IMR-90 (cell line): ENCODE data around the gene C5orf15. TPM values are rescaled to one million over a fixed set of nuclear protein-coding genes. Genes with fewer than 3 reads are reported as not detected.

Experiments used
- ATAC-seq: fragments of 200-7000 bp; cut with Tn5 transposase; 2 replicates; pipeline ENCODE4 v1.9.1; 2020; ENCODE audit warnings: low read depth, mild to moderate bottlenecking, moderate library complexity
- BruUV-seq: library from RNA; stranded (reverse); fragments of 400-500 nt; replicated peaks from 2 replicates; lab custom pipeline; 2021; lab: Mats Ljungman, UMichigan
- CTCF ChIA-PET: fragments of 300-600 bp; formaldehyde crosslinking; extraction: SDS; loops from one replicate; lab custom pipeline; 2021; ENCODE audit warnings: antibody characterized with exemption; lab: Yijun Ruan, JAX
- POLR2A ChIA-PET: fragments of 300-600 bp; sonication (Branson Sonifier 250); formaldehyde crosslinking; loops from one replicate; lab custom pipeline; 2022; ENCODE audit warnings: antibody characterized with exemption; ENCODE audit not compliant: unreplicated experiment; lab: Charles Lee
- DNase-seq: peaks from one replicate; pipeline ENCODE4 v3.0.0; 2013
- H2AFZ ChIP-seq: replicated peaks from 2 replicates; pipeline ENCODE3; 2013; ENCODE audit warnings: low read length, mild to moderate bottlenecking; ENCODE audit not compliant: poor library complexity
- H2AK5ac ChIP-seq: 2 replicates; pipeline ENCODE4 v1.6.1; 2013; ENCODE audit warnings: low read depth, low read length, inconsistent platforms
- H2AK9ac ChIP-seq: replicated peaks from 2 replicates; pipeline ENCODE3; 2013; ENCODE audit warnings: mild to moderate bottlenecking, low read depth, low read length, moderate library complexity; ENCODE audit not compliant: poor library complexity
- H2BK120ac ChIP-seq: 2 replicates; pipeline ENCODE4 v1.6.1; 2013; ENCODE audit warnings: low read depth, low read length, inconsistent platforms
- H2BK15ac ChIP-seq: 3 replicates; pipeline ENCODE4 v1.6.1; 2013; ENCODE audit warnings: low read depth, low read length, inconsistent platforms
- H2BK20ac ChIP-seq: 2 replicates; pipeline ENCODE4 v1.6.1; 2013; ENCODE audit warnings: low read depth, mild to moderate bottlenecking, inconsistent platforms, low read length, moderate library complexity
- H2BK5ac ChIP-seq: 2 replicates; pipeline ENCODE4 v1.6.1; 2013; ENCODE audit warnings: mild to moderate bottlenecking, low read depth, low read length, inconsistent platforms; ENCODE audit not compliant: poor library complexity, severe bottlenecking
- H3K14ac ChIP-seq: replicated peaks from 2 replicates; pipeline ENCODE4 v1.6.1; 2013; ENCODE audit warnings: low read depth, low read length, inconsistent platforms
- H3K18ac ChIP-seq: 2 replicates; pipeline ENCODE4 v1.6.1; 2013; ENCODE audit warnings: low read depth, low read length, control low read depth
- H3K23ac ChIP-seq: 2 replicates; pipeline ENCODE4 v1.6.1; 2013; ENCODE audit warnings: low read depth, low read length, inconsistent platforms
- H3K27ac ChIP-seq: 2 replicates; pipeline ENCODE4 v1.5.1; 2013; ENCODE audit warnings: mild to moderate bottlenecking, control low read depth, low read length; ENCODE audit not compliant: insufficient read depth
- H3K27me3 ChIP-seq: 2 replicates; pipeline ENCODE4 v1.6.1; 2013; ENCODE audit warnings: low read length; ENCODE audit not compliant: control insufficient read depth, insufficient read depth
- H3K36me3 ChIP-seq: 2 replicates; pipeline ENCODE4 v1.6.1; 2013; ENCODE audit warnings: low read length, mixed read lengths; ENCODE audit not compliant: control insufficient read depth, insufficient read depth
- H3K4ac ChIP-seq: 2 replicates; pipeline ENCODE4 v1.6.1; 2013; ENCODE audit warnings: low read depth, low read length, inconsistent platforms
- H3K4me1 ChIP-seq: 2 replicates; pipeline ENCODE4 v1.6.1; 2013; ENCODE audit warnings: low read length, mixed read lengths; ENCODE audit not compliant: control insufficient read depth, insufficient read depth
- H3K4me2 ChIP-seq: 2 replicates; pipeline ENCODE4 v1.6.1; 2013; ENCODE audit warnings: low read depth, mild to moderate bottlenecking, control low read depth, low read length, moderate library complexity
- H3K4me3 ChIP-seq: 2 replicates; pipeline ENCODE4 v1.5.1; 2013; ENCODE audit warnings: low read depth, mild to moderate bottlenecking, control low read depth, low read length, moderate library complexity; ENCODE audit not compliant: insufficient read depth
- H3K56ac ChIP-seq: 2 replicates; pipeline ENCODE4 v1.6.1; 2013; ENCODE audit warnings: low read length, inconsistent platforms; ENCODE audit not compliant: insufficient read depth; ENCODE audit errors: extremely low read depth
- H3K79me1 ChIP-seq, 2 experiments: 2 replicates each; pipeline ENCODE4 v1.6.1; 2013; ENCODE audit warnings: low read length in 2 of 2, inconsistent platforms in 1 of 2, low read depth in 1 of 2
- H3K9ac ChIP-seq: 2 replicates; pipeline ENCODE4 v1.6.1; 2013; ENCODE audit warnings: low read depth, low read length, control low read depth
- H3K9me1 ChIP-seq: 2 replicates; pipeline ENCODE4 v1.6.1; 2013; ENCODE audit warnings: low read length, inconsistent platforms; ENCODE audit not compliant: insufficient read depth
- H3K9me3 ChIP-seq: 2 replicates; pipeline ENCODE4 v1.6.1; 2013; ENCODE audit warnings: low read length; ENCODE audit not compliant: control insufficient read depth, insufficient read depth
- H4K20me1 ChIP-seq: 2 replicates; pipeline ENCODE4 v1.6.1; 2013; ENCODE audit warnings: low read length, inconsistent platforms; ENCODE audit not compliant: insufficient read depth
- H4K5ac ChIP-seq: 2 replicates; pipeline ENCODE4 v1.6.1; 2013; ENCODE audit warnings: mild to moderate bottlenecking, low read depth, low read length, control low read depth
- H4K8ac ChIP-seq, 2 experiments: 2 replicates each; pipeline ENCODE4 v1.6.1; 2013; ENCODE audit warnings: low read depth in 2 of 2, low read length in 2 of 2, control low read depth in 1 of 2, inconsistent platforms in 1 of 2
- H4K91ac ChIP-seq: 2 replicates; pipeline ENCODE4 v1.6.1; 2013; ENCODE audit warnings: low read depth, low read length, inconsistent platforms; ENCODE audit not compliant: insufficient read depth
- BHLHE40 ChIP-seq: fragments of 150-350 bp; IDR thresholded peaks from 2 replicates; pipeline ENCODE4 v1.6.1; 2016; ENCODE audit warnings: mild to moderate bottlenecking, low read depth, low read length
- CEBPB ChIP-seq: IDR thresholded peaks from 2 replicates; pipeline ENCODE4 v1.6.1; 2012; ENCODE audit warnings: low read depth, low read length, improper control_type of control experiment
- CHD1 ChIP-seq: IDR thresholded peaks from 2 replicates; pipeline ENCODE4 v1.6.1; 2012; ENCODE audit warnings: low read depth, low read length, improper control_type of control experiment
- FOS ChIP-seq: fragments of 150-350 bp; IDR thresholded peaks from 2 replicates; pipeline ENCODE4 v1.6.1; 2016; ENCODE audit warnings: low read depth, low read length
- MAFK ChIP-seq: IDR thresholded peaks from 2 replicates; pipeline ENCODE4 v1.6.1; 2012; ENCODE audit warnings: low read depth, low read length, improper control_type of control experiment
- MAZ ChIP-seq: IDR thresholded peaks from 2 replicates; pipeline ENCODE4 v1.6.1; 2012; ENCODE audit warnings: low read depth, mild to moderate bottlenecking, low read length, improper control_type of control experiment, moderate library complexity, borderline replicate concordance
- MXI1 ChIP-seq: IDR thresholded peaks from 2 replicates; pipeline ENCODE4 v1.6.1; 2012; ENCODE audit warnings: low read depth, mild to moderate bottlenecking, low read length, moderate library complexity, borderline replicate concordance
- NFE2L2 ChIP-seq: fragments of 150-350 bp; IDR thresholded peaks from 2 replicates; pipeline ENCODE4 v1.6.1; 2016; ENCODE audit warnings: low read depth, mild to moderate bottlenecking, low read length
- POLR2A ChIP-seq: IDR thresholded peaks from 2 replicates; pipeline ENCODE4 v1.6.1; 2012; ENCODE audit warnings: mild to moderate bottlenecking, low read depth, low read length
- RAD21 ChIP-seq: IDR thresholded peaks from 2 replicates; pipeline ENCODE4 v1.6.1; 2012; ENCODE audit warnings: low read length, improper control_type of control experiment
- RCOR1 ChIP-seq: IDR thresholded peaks from 2 replicates; pipeline ENCODE4 v1.6.1; 2012; ENCODE audit warnings: mild to moderate bottlenecking, low read length, improper control_type of control experiment; ENCODE audit not compliant: insufficient replicate concordance
- RFX5 ChIP-seq: IDR thresholded peaks from 2 replicates; pipeline ENCODE4 v1.8.0; 2012; ENCODE audit warnings: low read depth, mild to moderate bottlenecking, low read length, moderate library complexity
- SMC3 ChIP-seq: fragments of 150-350 bp; IDR thresholded peaks from 2 replicates; pipeline ENCODE4 v1.6.1; 2016; ENCODE audit warnings: low read depth, mild to moderate bottlenecking, antibody characterized with exemption, low read length, moderate library complexity
- WGBS, 2 experiments: methylation state at CpG; one replicate each; pipeline versions ENCODE4 v1.1.5 to v1.1.7; 2013; ENCODE audit warnings: missing lambda C conversion rate in 2 of 2; ENCODE audit not compliant: insufficient read length in 1 of 2; ENCODE audit errors: extremely low coverage in 2 of 2; 5-methylcytosine and 5-hydroxymethylcytosine counted together
- dilution Hi-C: fragments of 300-500 bp; cut with HindIII; formaldehyde crosslinking; loops from one replicate; pipeline ENCODE4 v1.14.3; 2018; ENCODE audit warnings: low sequenced_read_pairs; ENCODE audit not compliant: unreplicated experiment
- in situ Hi-C: fragments of 300-500 bp; cut with MboI; formaldehyde crosslinking; loops from 3 replicates; pipeline ENCODE4 v1.14.3; 2019; ENCODE audit warnings: low sequenced_read_pairs, inconsistent platforms, mixed read lengths
- intact Hi-C: fragments of 100-400 bp; cut with micrococcal nuclease; formaldehyde crosslinking; loops from 2 replicates; pipeline ENCODE4 v1.10.0; 2022
- polyA plus RNA-seq, 3 experiments: library from polyadenylated mRNA; depleted of rRNA; stranded (reverse); fragments of >200 nt; gene quantifications; 2 replicates each; pipeline ENCODE4 v1.2.3, GENCODE V29; 2012; ENCODE audit warnings: low replicate concordance in 1 of 3
- total RNA-seq: library from RNA; depleted of rRNA; stranded (reverse); fragments of >200 nt; gene quantifications from 2 replicates; pipeline ENCODE4 v1.2.3, GENCODE V29; 2012
- TF ChIP-seq, protein P1 (sequence below): fragments of 150-350 bp; IDR thresholded peaks from 2 replicates; pipeline ENCODE4 v1.6.1; 2017; ENCODE audit warnings: mild to moderate bottlenecking, antibody characterized with exemption, low read length, low read depth
- TF ChIP-seq, protein P2 (sequence below): conservative IDR thresholded peaks from 2 replicates; pipeline ENCODE4 v1.5.1; 2012; ENCODE audit warnings: mild to moderate bottlenecking, low read depth, low read length, improper control_type of control experiment

The C5orf15 gene
- total and polyA plus RNA-seq, 2 of the 4 experiments (the other 2 are of a cell fraction), result 35.1 to 73.5 TPM

DNA sequence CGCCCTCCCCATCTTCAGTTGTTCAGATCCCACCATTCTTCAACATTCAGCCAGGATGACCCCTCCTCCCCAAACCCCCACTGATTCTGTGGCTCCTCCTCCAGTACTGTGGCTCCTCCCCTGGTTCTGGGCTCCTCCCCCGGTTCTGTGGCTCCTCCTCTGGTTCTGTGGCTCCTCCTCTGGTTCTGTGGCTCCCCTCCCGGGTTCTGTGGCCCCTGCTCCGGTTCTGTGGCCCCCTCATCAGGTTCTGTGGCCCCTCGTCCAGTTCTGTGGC lies 32.8 kb downstream of the C5orf15 start:
- no peak overlapping the region for H2BK5ac ChIP-seq
- H3K27ac ChIP-seq, result no peak overlapping the region
- H3K4me1 ChIP-seq, result no peaks in the 10 kb centered on the region
- H3K9me3 ChIP-seq, result peaks cover 1% of the 10 kb centered on the region; the same call in 1 of the 2 replicates
- H3K9ac ChIP-seq, result no peak overlapping the region
- CTCF ChIA-PET, result no interaction called here
- H3K4ac ChIP-seq, result no peak overlapping the region
- BruUV-seq, result no TSS peak
- H3K4me3 ChIP-seq, result no peak overlapping the region
- H4K91ac ChIP-seq, result no peak overlapping the region
- no peak overlapping the region for H3K4me2 ChIP-seq
- H2AK9ac ChIP-seq, result no peak overlapping the region
- DNase-seq (no peak), ATAC-seq (no peak)
- 49% methylated on average over 4 of the region's 5 CpGs; no CpG with 5 or more reads in 1 of the 2 experiments for WGBS, 2 experiments
- H4K8ac ChIP-seq, result no peak overlapping the region
- H3K14ac ChIP-seq, result no peak overlapping the region
- H2AFZ ChIP-seq, result no peak overlapping the region
- H3K18ac ChIP-seq, result no peak overlapping the region
- no peak overlapping the region for H3K23ac ChIP-seq
- H4K20me1 ChIP-seq, result no peaks in the 10 kb centered on the region
- no peak overlapping the region for H2BK20ac ChIP-seq
- no peaks in the 10 kb centered on the region for H3K36me3 ChIP-seq
- no peak overlapping the region for H2AK5ac ChIP-seq
- H4K5ac ChIP-seq, result no peak overlapping the region
- H3K27me3 ChIP-seq, result peaks cover 32% of the 10 kb centered on the region
- no peak overlapping the region for H2BK120ac ChIP-seq
- in situ Hi-C loops (no loop called here), dilution Hi-C loops (no loop called here), intact Hi-C loops (no loop called here)
- no peaks in the 10 kb centered on the region for H3K79me1 ChIP-seq
- TF ChIP-seq, protein P1, sequence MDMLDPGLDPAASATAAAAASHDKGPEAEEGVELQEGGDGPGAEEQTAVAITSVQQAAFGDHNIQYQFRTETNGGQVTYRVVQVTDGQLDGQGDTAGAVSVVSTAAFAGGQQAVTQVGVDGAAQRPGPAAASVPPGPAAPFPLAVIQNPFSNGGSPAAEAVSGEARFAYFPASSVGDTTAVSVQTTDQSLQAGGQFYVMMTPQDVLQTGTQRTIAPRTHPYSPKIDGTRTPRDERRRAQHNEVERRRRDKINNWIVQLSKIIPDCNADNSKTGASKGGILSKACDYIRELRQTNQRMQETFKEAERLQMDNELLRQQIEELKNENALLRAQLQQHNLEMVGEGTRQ, result no peak
- TF ChIP-seq FOS, result no peak
- TF ChIP-seq NFE2L2, result no peak
- no peak for TF ChIP-seq RFX5
- TF ChIP-seq MXI1, result no peak
- TF ChIP-seq POLR2A, result no peak
- TF ChIP-seq SMC3, result no peak
- no peak for TF ChIP-seq RAD21
- TF ChIP-seq CHD1, result no peak
- no peak for TF ChIP-seq MAZ
- TF ChIP-seq, protein P2, sequence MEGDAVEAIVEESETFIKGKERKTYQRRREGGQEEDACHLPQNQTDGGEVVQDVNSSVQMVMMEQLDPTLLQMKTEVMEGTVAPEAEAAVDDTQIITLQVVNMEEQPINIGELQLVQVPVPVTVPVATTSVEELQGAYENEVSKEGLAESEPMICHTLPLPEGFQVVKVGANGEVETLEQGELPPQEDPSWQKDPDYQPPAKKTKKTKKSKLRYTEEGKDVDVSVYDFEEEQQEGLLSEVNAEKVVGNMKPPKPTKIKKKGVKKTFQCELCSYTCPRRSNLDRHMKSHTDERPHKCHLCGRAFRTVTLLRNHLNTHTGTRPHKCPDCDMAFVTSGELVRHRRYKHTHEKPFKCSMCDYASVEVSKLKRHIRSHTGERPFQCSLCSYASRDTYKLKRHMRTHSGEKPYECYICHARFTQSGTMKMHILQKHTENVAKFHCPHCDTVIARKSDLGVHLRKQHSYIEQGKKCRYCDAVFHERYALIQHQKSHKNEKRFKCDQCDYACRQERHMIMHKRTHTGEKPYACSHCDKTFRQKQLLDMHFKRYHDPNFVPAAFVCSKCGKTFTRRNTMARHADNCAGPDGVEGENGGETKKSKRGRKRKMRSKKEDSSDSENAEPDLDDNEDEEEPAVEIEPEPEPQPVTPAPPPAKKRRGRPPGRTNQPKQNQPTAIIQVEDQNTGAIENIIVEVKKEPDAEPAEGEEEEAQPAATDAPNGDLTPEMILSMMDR, result no peak
- no peak for TF ChIP-seq CEBPB
- no peak for TF ChIP-seq RCOR1
- no peak for TF ChIP-seq MAFK
- TF ChIP-seq BHLHE40, result no peak
- POLR2A ChIA-PET, result no interaction called here
- no peak overlapping the region for H3K56ac ChIP-seq
- H2BK15ac ChIP-seq, result no peak overlapping the region
- no peaks in the 10 kb centered on the region for H3K9me1 ChIP-seq
